Spleen (tissue), 11 donors: ENCODE data around the gene CMC1. TPM values are rescaled to one million over a fixed set of nuclear protein-coding genes. Genes with fewer than 3 reads are reported as not detected.

Source experiments
- DNase-seq: peaks from one replicate; pipeline ENCODE4 v3.0.0-alpha.2; 2020
- H3K27ac ChIP-seq, 8 donors: fragments of 200-600 bp; sonication (generic) in 7 of 8; 1 replicate in 4 of 8; 2 replicates in 4 of 8; pipeline versions ENCODE4 v1.5.0 to v1.8.0; 2016 to 2021; ENCODE audit warnings: inconsistent platforms in 4 of 8, mild to moderate bottlenecking in 4 of 8, moderate library complexity in 1 of 8
- H3K27me3 ChIP-seq, 7 donors: fragments of 200-600 bp; sonication (generic) in 6 of 7; replicated peaks in 1 of 7; 1 replicate in 4 of 7; 2 replicates in 3 of 7; pipeline versions ENCODE4 v1.5.0 to v1.8.0; 2016 to 2021; ENCODE audit warnings: inconsistent platforms in 3 of 7, mild to moderate bottlenecking in 1 of 7
- H3K36me3 ChIP-seq, 6 donors: fragments of 200-600 bp; sonication (generic) in 5 of 6; 1 replicate in 4 of 6; 2 replicates in 2 of 6; pipeline versions ENCODE4 v1.5.0 to v1.8.0; 2016 to 2021; ENCODE audit warnings: inconsistent platforms in 2 of 6
- H3K4me1 ChIP-seq, 6 donors: fragments of 200-600 bp; sonication (generic) in 5 of 6; 1 replicate in 3 of 6; 2 replicates in 3 of 6; pipeline versions ENCODE4 v1.5.0 to v1.8.0; 2016 to 2021; ENCODE audit warnings: inconsistent platforms in 3 of 6
- H3K4me3 ChIP-seq, 8 donors: fragments of 200-600 bp; sonication (generic) in 7 of 8; 1 replicate in 4 of 8; 2 replicates in 4 of 8; pipeline versions ENCODE4 v1.5.0 to v1.8.0; 2016 to 2021; ENCODE audit warnings: inconsistent platforms in 4 of 8, mild to moderate bottlenecking in 4 of 8, moderate library complexity in 2 of 8
- H3K9me3 ChIP-seq, 8 donors: fragments of 200-600 bp; sonication (generic) in 7 of 8; 1 replicate in 4 of 8; 2 replicates in 4 of 8; pipeline versions ENCODE4 v1.5.0 to v1.8.0; 2016 to 2021; ENCODE audit warnings: inconsistent platforms in 4 of 8
- POLR2A ChIP-seq, 3 donors: fragments of 450-650 bp; IDR thresholded peaks; one replicate each; pipeline ENCODE4 v1.5.1; 2017; ENCODE audit warnings: antibody characterized with exemption in 3 of 3, mild to moderate bottlenecking in 1 of 3
- POLR2AphosphoS5 ChIP-seq, 3 donors: sonication (generic); formaldehyde crosslinking; IDR thresholded peaks; one replicate each; pipeline ENCODE4 v1.5.1; 2017; ENCODE audit warnings: antibody characterized with exemption in 3 of 3
- WGBS, 5 donors: extraction: QIAGEN DNeasy Blood & Tissue Kit in 3 of 5; methylation state at CpG; one replicate each; pipeline versions ENCODE4 v1.1.5 to v1.1.7; 2013 to 2018; 5-methylcytosine and 5-hydroxymethylcytosine counted together
- intact Hi-C: fragments of 100-400 bp; cut with DNase I; formaldehyde crosslinking; loops from one replicate; pipeline ENCODE4 v1.15.0; 2023; ENCODE audit warnings: low total_unique reads
- polyA plus RNA-seq, 3 donors: library from polyadenylated mRNA; stranded (reverse); fragments of 200-250 nt; gene quantifications; one replicate each; pipeline ENCODE4 v1.2.1, GENCODE V29; 2013
- total RNA-seq, 7 donors: library from RNA; depleted of rRNA in 3 of 7; stranded (reverse); fragments of >200 nt in 3 of 7; fragmentation: NEBNext Ultra II Directional in 4 of 7; extraction: Animal tissue kit (Norgen Biotek cat#: 25700) in 4 of 7; gene quantifications; one replicate each; pipeline versions ENCODE4 v1.1.0 to v1.2.1, GENCODE V29; 2016 to 2021
- TF ChIP-seq, protein P1 (sequence below), 11 experiments: fragments of 200-600 bp in 7 of 11; fragments of 450-650 bp in 4 of 11; sonication (generic) in 4 of 11; IDR thresholded peaks in 8 of 11; conservative IDR thresholded peaks in 3 of 11; 1 replicate in 7 of 11; 2 replicates in 4 of 11; pipeline versions ENCODE4 v1.4.0 to v1.8.0; 2016 to 2021; ENCODE audit warnings: antibody characterized with exemption in 11 of 11, inconsistent platforms in 4 of 11, mild to moderate bottlenecking in 1 of 11
- donor health status: healthy with polysubstance abuse.
- donor health status: DM: no; HTN: no; CAD: no; lungs with moderate emphysema.
- donor health status: DM: no; HTN: no; CAD: no.
- donor health status: Bipolar disorder and iron deficiency.
- donor health status: healthy.
- donor health status: DM: no; HTN: no; CAD: no.
- donor health status: DM: yes; HTN: yes; CAD: no.

Gene CMC1
- total and polyA plus RNA-seq, 10 donors: 32.8 to 59.5 (median 39.9) TPM

DNA sequence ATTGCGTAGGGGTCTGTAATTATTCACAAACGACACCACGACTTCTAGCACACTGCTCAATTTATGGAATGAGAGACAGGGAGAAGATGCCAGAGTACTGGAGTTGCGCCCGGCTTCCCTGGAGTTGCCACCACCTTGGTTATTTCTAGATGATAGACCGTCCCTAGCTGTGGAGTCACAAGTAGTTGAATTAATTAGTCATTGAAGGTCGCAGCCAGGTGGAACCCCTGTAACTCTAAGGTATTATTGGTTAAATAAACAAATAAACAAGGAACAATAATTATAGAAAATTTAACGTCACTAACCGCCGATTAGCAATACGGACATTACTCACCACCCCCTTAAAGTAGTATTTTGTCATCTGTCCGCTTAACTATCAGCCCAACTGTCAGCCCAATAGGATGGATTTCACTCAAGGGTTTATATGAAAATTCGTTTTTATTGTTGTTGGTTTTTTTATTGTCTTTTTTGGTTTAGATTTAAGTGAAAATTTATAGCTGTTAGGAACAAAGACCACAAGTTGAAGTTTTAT, 108.1 kb downstream of the CMC1 start:
- Histone ChIP-seq H3K4me3 (peak overlapping the region; percentile 63 to 88 (median 74)), H3K27me3 (no peaks in the 10 kb centered on the region), H3K9me3 (peaks cover 0 to 39% (median 29%) of the 10 kb centered on the region in 8 donors), H3K27ac (peak overlapping the region; percentile 98 to 99 (median 99)), H3K36me3 (peaks cover 4 to 26% (median 6%) of the 10 kb centered on the region in 6 donors), H3K4me1 (peaks cover 22 to 63% (median 46%) of the 10 kb centered on the region in 6 donors)
- no peak for DNase-seq
- intact Hi-C loops: no loop called here
- no peak for TF ChIP-seq POLR2A (IDR thresholded peaks at IDR 0.05)
- TF ChIP-seq, protein P1, sequence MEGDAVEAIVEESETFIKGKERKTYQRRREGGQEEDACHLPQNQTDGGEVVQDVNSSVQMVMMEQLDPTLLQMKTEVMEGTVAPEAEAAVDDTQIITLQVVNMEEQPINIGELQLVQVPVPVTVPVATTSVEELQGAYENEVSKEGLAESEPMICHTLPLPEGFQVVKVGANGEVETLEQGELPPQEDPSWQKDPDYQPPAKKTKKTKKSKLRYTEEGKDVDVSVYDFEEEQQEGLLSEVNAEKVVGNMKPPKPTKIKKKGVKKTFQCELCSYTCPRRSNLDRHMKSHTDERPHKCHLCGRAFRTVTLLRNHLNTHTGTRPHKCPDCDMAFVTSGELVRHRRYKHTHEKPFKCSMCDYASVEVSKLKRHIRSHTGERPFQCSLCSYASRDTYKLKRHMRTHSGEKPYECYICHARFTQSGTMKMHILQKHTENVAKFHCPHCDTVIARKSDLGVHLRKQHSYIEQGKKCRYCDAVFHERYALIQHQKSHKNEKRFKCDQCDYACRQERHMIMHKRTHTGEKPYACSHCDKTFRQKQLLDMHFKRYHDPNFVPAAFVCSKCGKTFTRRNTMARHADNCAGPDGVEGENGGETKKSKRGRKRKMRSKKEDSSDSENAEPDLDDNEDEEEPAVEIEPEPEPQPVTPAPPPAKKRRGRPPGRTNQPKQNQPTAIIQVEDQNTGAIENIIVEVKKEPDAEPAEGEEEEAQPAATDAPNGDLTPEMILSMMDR (IDR thresholded peaks at IDR 0.05 in 8 of 11, conservative IDR thresholded peaks at IDR 0.05 in 3 of 11): no peak
- TF ChIP-seq POLR2AphosphoS5 (IDR thresholded peaks at IDR 0.05): no peak
- WGBS, 5 donors: 30 to 39% (median 36%) methylated on average over 13 of the region's 13 CpGs

Other genes with a start within 250 kb of the CMC1 start
- gene ZCWPW2, start 107.1 kb downstream of the CMC1 start, total RNA-seq: under 1 TPM in 4 of 7 donors, not detected in 3; 0.34 to 0.76 (median 0.45) TPM
- under 1 TPM; 0.35 to 0.50 (median 0.37) TPM for gene ZCWPW2, start 107.1 kb downstream of the CMC1 start, polyA plus RNA-seq
- 10 to 100 TPM; 42.6 to 60.3 (median 51.5) TPM for gene AZI2, start 107.2 kb downstream of the CMC1 start, total RNA-seq
- gene AZI2, start 107.2 kb downstream of the CMC1 start, polyA plus RNA-seq: 10 to 100 TPM; 17.9 to 22.6 (median 18.6) TPM